ENCODE measurements around the gene ZKSCAN4. TPM values are rescaled to one million over a fixed set of nuclear protein-coding genes. Genes with fewer than 3 reads are reported as not detected.
A peak's percentile ranks its signal among the peaks of the same experiment; 100 is the strongest.

The ZKSCAN4 gene
- total RNA-seq, 1 donor from 2014 or later: 7.7 TPM

GRCh38 chr6:28282926-28283325, 30.9 kb upstream of the ZKSCAN4 start:
- H3K27me3 Mint-ChIP-seq (ENCODE audit: unreplicated experiment): no peaks in the 10 kb centered on the region
- no peak for TF ChIP-seq CTCF (IDR thresholded peaks at IDR 0.05; ENCODE audit: partially characterized antibody, unreplicated experiment)
- H3K36me3 Mint-ChIP-seq (ENCODE audit: unreplicated experiment): no peaks in the 10 kb centered on the region
- peaks cover 6% of the 10 kb centered on the region for H3K4me1 Mint-ChIP-seq (ENCODE audit: low read depth, unreplicated experiment)
- H3K9me3 Mint-ChIP-seq (ENCODE audit: unreplicated experiment): peaks cover 2% of the 10 kb centered on the region
- peak overlapping the region; percentile 97 for H3K4me3 Mint-ChIP-seq (ENCODE audit: unreplicated experiment)
- no peak overlapping the region for H3K27ac Mint-ChIP-seq (ENCODE audit: unreplicated experiment)
- no peak for DNase-seq

- H3K9me3 Mint-ChIP-seq (ENCODE audit: unreplicated experiment): peaks cover 2% of the 10 kb centered on the region
- H3K27me3 Mint-ChIP-seq (ENCODE audit: unreplicated experiment): no peaks in the 10 kb centered on the region
- H3K4me3 Mint-ChIP-seq (ENCODE audit: unreplicated experiment): peak within 1 kb of the TSS; percentile 97
- peak; percentile 90 for DNase-seq
- no peak for TF ChIP-seq CTCF (IDR thresholded peaks at IDR 0.05; ENCODE audit: partially characterized antibody, unreplicated experiment)
- peak within 1 kb of the TSS; percentile 80 for H3K27ac Mint-ChIP-seq (ENCODE audit: unreplicated experiment)
- no peaks in the 10 kb centered on the region for H3K36me3 Mint-ChIP-seq (ENCODE audit: unreplicated experiment)
- peaks cover 6% of the 10 kb centered on the region for H3K4me1 Mint-ChIP-seq (ENCODE audit: low read depth, unreplicated experiment)
Measured at GRCh38 chr6:28281288-28282064, 29.4 kb upstream of the ZKSCAN4 start, which contains the start of gene PGBD1. PGBD1 (plus strand) TSS chr6:28281572; CDS start chr6:28283814, 2,242 bp downstream.

DNA sequence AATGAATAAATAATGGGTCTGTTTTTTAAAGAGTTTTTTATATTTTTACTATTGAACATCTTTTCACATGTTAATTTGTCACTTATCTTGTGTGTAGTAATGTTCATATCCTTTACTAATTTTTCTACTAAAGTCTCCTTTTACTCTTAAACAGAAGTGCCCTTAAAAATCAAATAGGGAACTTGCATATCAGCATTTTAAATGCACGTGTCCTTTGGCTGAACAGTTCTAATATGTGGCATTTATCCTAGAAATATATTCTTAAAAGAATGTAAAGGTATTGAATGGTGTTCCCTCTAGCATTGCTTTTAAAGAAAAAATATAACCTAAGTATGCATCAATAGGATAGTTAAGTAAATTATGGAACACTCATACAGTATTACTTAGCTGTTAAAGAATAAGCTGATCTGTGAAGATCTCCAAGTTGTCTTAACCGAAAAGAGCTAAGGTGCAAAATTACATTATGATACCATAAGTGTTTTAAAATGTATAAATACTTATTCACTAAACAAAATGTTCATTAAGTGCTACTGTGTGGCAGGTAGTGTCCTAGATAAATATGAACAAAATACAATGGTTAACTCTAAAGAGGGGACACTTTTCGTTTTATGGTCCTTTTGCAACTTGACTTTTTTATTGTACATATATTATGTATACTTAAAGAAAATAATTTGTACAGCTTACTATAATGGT, 28.7 kb upstream of the ZKSCAN4 start:
- H3K4me3 Mint-ChIP-seq (ENCODE audit: unreplicated experiment): peak overlapping the region; percentile 83
- peaks cover 2% of the 10 kb centered on the region for H3K9me3 Mint-ChIP-seq (ENCODE audit: unreplicated experiment)
- peaks cover 5% of the 10 kb centered on the region for H3K36me3 Mint-ChIP-seq (ENCODE audit: unreplicated experiment)

GRCh38 chr6:28277746-28278145, 25.7 kb upstream of the ZKSCAN4 start:
- no peak overlapping the region for H3K4me3 Mint-ChIP-seq (ENCODE audit: unreplicated experiment)
- H3K9me3 Mint-ChIP-seq (ENCODE audit: unreplicated experiment): peaks cover 2% of the 10 kb centered on the region
- no peaks in the 10 kb centered on the region for H3K27me3 Mint-ChIP-seq (ENCODE audit: unreplicated experiment)
- H3K36me3 Mint-ChIP-seq (ENCODE audit: unreplicated experiment): peaks cover 5% of the 10 kb centered on the region
- DNase-seq: no peak
- TF ChIP-seq CTCF (IDR thresholded peaks at IDR 0.05; ENCODE audit: partially characterized antibody, unreplicated experiment): no peak
- no peak overlapping the region for H3K27ac Mint-ChIP-seq (ENCODE audit: unreplicated experiment)
- H3K4me1 Mint-ChIP-seq (ENCODE audit: low read depth, unreplicated experiment): peaks cover 15% of the 10 kb centered on the region

More for the DNA sequence above, 28.7 kb upstream of the ZKSCAN4 start:
- DNase-seq: no peak
- Mint-ChIP-seq H3K27me3 (ENCODE audit: unreplicated experiment) (no peaks in the 10 kb centered on the region), H3K27ac (ENCODE audit: unreplicated experiment) (no peak overlapping the region), H3K4me1 (ENCODE audit: low read depth, unreplicated experiment) (peaks cover 8% of the 10 kb centered on the region)
- no peak for TF ChIP-seq CTCF (IDR thresholded peaks at IDR 0.05; ENCODE audit: partially characterized antibody, unreplicated experiment)

- H3K27ac Mint-ChIP-seq (ENCODE audit: unreplicated experiment): no peak overlapping the region
- peaks cover 3% of the 10 kb centered on the region for H3K9me3 Mint-ChIP-seq (ENCODE audit: unreplicated experiment)
- H3K27me3 Mint-ChIP-seq (ENCODE audit: unreplicated experiment): peaks cover 4% of the 10 kb centered on the region
- no peak for TF ChIP-seq CTCF (IDR thresholded peaks at IDR 0.05; ENCODE audit: partially characterized antibody, unreplicated experiment)
- peaks cover 5% of the 10 kb centered on the region for H3K36me3 Mint-ChIP-seq (ENCODE audit: unreplicated experiment)
- peaks cover 17% of the 10 kb centered on the region for H3K4me1 Mint-ChIP-seq (ENCODE audit: low read depth, unreplicated experiment)
- DNase-seq: no peak
- H3K4me3 Mint-ChIP-seq (ENCODE audit: unreplicated experiment): peak overlapping the region; percentile 5
Measured at GRCh38 chr6:28274888-28275287, 22.8 kb upstream of the ZKSCAN4 start.
